Neural cell (in vitro differentiated cells): ENCODE measurements around the gene DPP6. TPM values are rescaled to one million over a fixed set of nuclear protein-coding genes. Genes with fewer than 3 reads are reported as not detected.

Experiments
- H2AFZ ChIP-seq: fragments of 200-600, 300-800 bp; sonication (generic), shearing (Covaris generic); 2 replicates; pipeline ENCODE4 v1.6.0; 2014; ENCODE audit warnings: low read depth, mild to moderate bottlenecking, antibody characterized with exemption, low read length, moderate library complexity
- H3F3A ChIP-seq: fragments of 200-600 bp; shearing (Covaris generic); 2 replicates; pipeline ENCODE4 v1.6.1; 2016; ENCODE audit warnings: mild to moderate bottlenecking, moderate library complexity, mixed read lengths, antibody characterized with exemption, low read length; ENCODE audit not compliant: insufficient read depth, poor library complexity, severe bottlenecking
- H3K27ac ChIP-seq: fragments of 200-600, 300-800 bp; sonication (generic), shearing (Covaris generic); 2 replicates; pipeline ENCODE4 v1.5.1; 2014; ENCODE audit warnings: mild to moderate bottlenecking, low read length, moderate library complexity
- H3K27me3 ChIP-seq: fragments of 300-800, 200-600 bp; sonication (generic), shearing (Covaris generic); 2 replicates; pipeline ENCODE4 v1.6.0; 2014; ENCODE audit warnings: mild to moderate bottlenecking, low read depth, low read length, moderate library complexity; ENCODE audit not compliant: insufficient read depth
- H3K36me3 ChIP-seq: fragments of 300-800, 200-600 bp; sonication (generic), shearing (Covaris generic); 2 replicates; pipeline ENCODE4 v1.5.1; 2014; ENCODE audit warnings: mild to moderate bottlenecking, antibody characterized with exemption, low read length, moderate library complexity; ENCODE audit not compliant: insufficient read depth
- H3K4me2 ChIP-seq: fragments of 300-800, 200-600 bp; sonication (generic), shearing (Covaris generic); 2 replicates; pipeline ENCODE4 v1.6.0; 2014; ENCODE audit warnings: mild to moderate bottlenecking, low read length
- H3K4me3 ChIP-seq: fragments of 300-800, 200-600 bp; sonication (generic), shearing (Covaris generic); 2 replicates; pipeline ENCODE4 v1.5.1; 2014; ENCODE audit warnings: mild to moderate bottlenecking, low read length, moderate library complexity
- H3K79me2 ChIP-seq: fragments of 200-600 bp; shearing (Covaris generic); replicated peaks from 2 replicates; pipeline ENCODE4 v1.6.0; 2014; ENCODE audit warnings: mild to moderate bottlenecking, low read length, moderate library complexity; ENCODE audit not compliant: insufficient read depth
- H3K9ac ChIP-seq: fragments of 300-800, 200-600 bp; sonication (generic), shearing (Covaris generic); 2 replicates; pipeline ENCODE4 v1.6.1; 2016; ENCODE audit warnings: mild to moderate bottlenecking, low read length, mixed read lengths
- H3K9me2 ChIP-seq: fragments of 200-600 bp; shearing (Covaris generic); 2 replicates; pipeline ENCODE4 v1.6.1; 2016; ENCODE audit warnings: mild to moderate bottlenecking, low read length, mixed read lengths; ENCODE audit not compliant: insufficient read depth
- H3K9me3 ChIP-seq: fragments of 200-600, 300-800 bp; sonication (generic), shearing (Covaris generic); 2 replicates; pipeline ENCODE4 v1.6.1; 2016; ENCODE audit warnings: mild to moderate bottlenecking, mixed run types, low read length, moderate library complexity, mixed read lengths
- H4K20me1 ChIP-seq: fragments of 200-600 bp; shearing (Covaris generic); 2 replicates; pipeline ENCODE4 v1.6.1; 2016; ENCODE audit warnings: mild to moderate bottlenecking, mixed run types; ENCODE audit not compliant: insufficient read depth
- CTCF ChIP-seq: fragments of 450-650 bp; IDR thresholded peaks from 2 replicates; pipeline ENCODE4 v1.5.1; 2014; ENCODE audit warnings: antibody characterized with exemption, mild to moderate bottlenecking, moderate library complexity; ENCODE audit not compliant: poor library complexity, severe bottlenecking
- EP300 ChIP-seq: fragments of 450-650 bp; conservative IDR thresholded peaks from 2 replicates; pipeline ENCODE4 v1.6.1; 2014; ENCODE audit warnings: antibody characterized with exemption, mild to moderate bottlenecking, moderate library complexity; ENCODE audit not compliant: poor library complexity, severe bottlenecking
- EZH2 ChIP-seq: fragments of 200-600, 300-800 bp; shearing (Covaris generic), sonication (generic); IDR thresholded peaks from 2 replicates; pipeline ENCODE4 v1.6.1; 2014; ENCODE audit warnings: antibody characterized with exemption, low read length, borderline replicate concordance, mild to moderate bottlenecking; ENCODE audit not compliant: insufficient read depth, poor library complexity, severe bottlenecking
- MXI1 ChIP-seq: fragments of 450-650 bp; conservative IDR thresholded peaks from 2 replicates; pipeline ENCODE4 v1.6.1; 2014; ENCODE audit warnings: antibody characterized with exemption, mild to moderate bottlenecking; ENCODE audit not compliant: poor library complexity, severe bottlenecking
- POLR2AphosphoS5 ChIP-seq: IDR thresholded peaks from 2 replicates; pipeline ENCODE4 v1.6.1; 2012
- RAD21 ChIP-seq: fragments of 450-650 bp; conservative IDR thresholded peaks from 2 replicates; pipeline ENCODE4 v1.6.1; 2014; ENCODE audit warnings: antibody characterized with exemption, mild to moderate bottlenecking, moderate library complexity
- REST ChIP-seq: IDR thresholded peaks from 2 replicates; pipeline ENCODE4 v1.6.1; 2012; ENCODE audit warnings: borderline replicate concordance
- SMC3 ChIP-seq: fragments of 450-650 bp; conservative IDR thresholded peaks from 2 replicates; pipeline ENCODE4 v1.6.1; 2014; ENCODE audit warnings: antibody characterized with exemption, mild to moderate bottlenecking, moderate library complexity; ENCODE audit not compliant: poor library complexity
- TAF1 ChIP-seq: IDR thresholded peaks from 2 replicates; pipeline ENCODE4 v1.6.1; 2012; ENCODE audit warnings: low read depth
- polyA plus RNA-seq: library from polyadenylated mRNA; depleted of rRNA; stranded (reverse); fragments of >200 nt; gene quantifications from 2 replicates; pipeline ENCODE4 v1.2.3, GENCODE V29; 2014

The DPP6 gene
- polyA plus RNA-seq, 1 donor from 2014 or later = 20.4 TPM

- no peaks in the 10 kb centered on the region for H3K9me3 ChIP-seq
- no peaks in the 10 kb centered on the region for H3K79me2 ChIP-seq
- H3K9me2 ChIP-seq = no peaks in the 10 kb centered on the region
- TF ChIP-seq SMC3 (no peak), TAF1 (no peak), POLR2AphosphoS5 (no peak), REST (no peak), CTCF (no peak), EP300 (no peak), RAD21 (no peak), MXI1 (no peak), EZH2 (no peak)
- H3K27me3 ChIP-seq = no peaks in the 10 kb centered on the region
- no peak overlapping the region for H2AFZ ChIP-seq
- H3K4me2 ChIP-seq = no peak overlapping the region
- no peak overlapping the region for H3K9ac ChIP-seq
- H3K27ac ChIP-seq = no peak overlapping the region
- no peaks in the 10 kb centered on the region for H3F3A ChIP-seq
- no peaks in the 10 kb centered on the region for H4K20me1 ChIP-seq
- H3K4me3 ChIP-seq = no peak overlapping the region
- no peaks in the 10 kb centered on the region for H3K36me3 ChIP-seq
Measured at GRCh38 chr7:154688952-154689351, 636.8 kb downstream of the DPP6 start.

- Histone ChIP-seq H3K36me3 (no peaks in the 10 kb centered on the region), H3K9ac (no peak overlapping the region), H3K4me3 (no peak overlapping the region), H3K4me2 (no peak overlapping the region), H3K9me3 (no peaks in the 10 kb centered on the region), H3K9me2 (no peaks in the 10 kb centered on the region), H3K27me3 (no peaks in the 10 kb centered on the region), H3F3A (no peaks in the 10 kb centered on the region), H3K27ac (no peak overlapping the region), H3K79me2 (no peaks in the 10 kb centered on the region), H2AFZ (no peak overlapping the region), H4K20me1 (no peaks in the 10 kb centered on the region)
- TF ChIP-seq RAD21 (no peak), EP300 (no peak), MXI1 (no peak), TAF1 (no peak), POLR2AphosphoS5 (no peak), EZH2 (no peak), REST (no peak)
Measured at GRCh38 chr7:154690411-154690810, 638.2 kb downstream of the DPP6 start.
